ENCODE data around the gene SALL2.

SALL2 gene

DNA sequence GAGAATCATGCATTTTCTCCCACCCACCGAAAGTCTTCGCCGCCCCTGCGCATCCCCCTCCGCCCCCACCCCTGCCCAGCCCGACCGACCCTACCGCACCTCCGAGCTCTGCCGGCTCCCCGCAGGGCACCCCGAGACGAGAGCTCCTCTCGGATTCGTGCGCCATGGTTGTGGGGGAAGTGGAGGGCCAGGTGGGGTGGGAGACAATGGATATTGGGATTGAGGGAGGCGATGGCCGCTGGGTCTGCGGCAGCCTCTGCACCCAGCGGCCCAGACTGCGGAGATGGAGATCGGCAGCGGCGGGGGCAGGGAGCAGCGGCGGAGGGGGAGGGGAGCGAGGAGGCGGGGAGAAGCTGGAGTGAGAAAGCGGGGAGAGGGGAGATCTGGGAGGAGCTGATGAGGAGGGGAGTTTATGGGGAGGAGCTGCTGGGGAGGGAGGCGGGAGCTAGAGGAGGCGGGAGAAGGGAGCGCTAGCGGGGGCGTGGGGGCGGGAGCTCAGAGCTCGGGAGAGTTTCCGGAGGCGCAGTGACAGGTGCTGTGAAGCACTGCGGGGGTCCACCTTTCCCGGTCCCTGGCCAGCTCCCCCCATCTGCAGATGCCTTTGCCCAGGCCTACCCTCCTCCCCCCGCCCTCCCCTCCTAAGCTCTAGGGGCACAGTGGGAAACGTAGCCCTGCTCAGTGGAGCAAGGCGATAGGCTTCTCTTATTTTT lies at the start of gene SALL2:
Gene SALL2 (minus strand): TSS at position 385 of the 710 bp plus-strand sequence. CDS start 219 bp downstream, at position 166.
- TF ChIP-seq, protein P1, sequence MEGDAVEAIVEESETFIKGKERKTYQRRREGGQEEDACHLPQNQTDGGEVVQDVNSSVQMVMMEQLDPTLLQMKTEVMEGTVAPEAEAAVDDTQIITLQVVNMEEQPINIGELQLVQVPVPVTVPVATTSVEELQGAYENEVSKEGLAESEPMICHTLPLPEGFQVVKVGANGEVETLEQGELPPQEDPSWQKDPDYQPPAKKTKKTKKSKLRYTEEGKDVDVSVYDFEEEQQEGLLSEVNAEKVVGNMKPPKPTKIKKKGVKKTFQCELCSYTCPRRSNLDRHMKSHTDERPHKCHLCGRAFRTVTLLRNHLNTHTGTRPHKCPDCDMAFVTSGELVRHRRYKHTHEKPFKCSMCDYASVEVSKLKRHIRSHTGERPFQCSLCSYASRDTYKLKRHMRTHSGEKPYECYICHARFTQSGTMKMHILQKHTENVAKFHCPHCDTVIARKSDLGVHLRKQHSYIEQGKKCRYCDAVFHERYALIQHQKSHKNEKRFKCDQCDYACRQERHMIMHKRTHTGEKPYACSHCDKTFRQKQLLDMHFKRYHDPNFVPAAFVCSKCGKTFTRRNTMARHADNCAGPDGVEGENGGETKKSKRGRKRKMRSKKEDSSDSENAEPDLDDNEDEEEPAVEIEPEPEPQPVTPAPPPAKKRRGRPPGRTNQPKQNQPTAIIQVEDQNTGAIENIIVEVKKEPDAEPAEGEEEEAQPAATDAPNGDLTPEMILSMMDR (conservative IDR thresholded peaks at IDR 0.05; ENCODE audit: low read length), result no peak
- peak; percentile 22 for DNase-seq (ENCODE audit: low read depth)
- peak within 1 kb of the TSS; percentile 71 for H3K4me3 ChIP-seq (ENCODE audit: low read length)

DNA sequence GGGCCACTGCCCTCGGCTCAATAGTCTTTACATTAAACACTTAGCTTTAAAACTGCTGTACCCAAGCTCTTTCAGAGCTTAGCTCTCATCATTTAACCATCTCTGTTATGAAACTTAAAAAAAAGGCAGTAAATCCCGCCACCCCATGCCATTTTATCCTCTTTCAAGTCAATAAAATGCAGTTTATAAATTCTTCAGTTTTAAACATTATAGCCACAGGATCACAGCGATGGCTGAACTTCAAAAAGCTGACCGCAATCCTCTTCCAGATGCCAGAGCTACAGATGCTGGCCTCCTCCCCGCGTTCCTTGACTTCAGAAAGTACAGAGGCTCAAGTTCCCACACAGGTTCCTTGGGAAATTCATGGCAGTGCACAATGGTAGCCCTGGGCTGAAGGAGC lies 49.5 kb upstream of the SALL2 start:
- H3K4me3 ChIP-seq (ENCODE audit: low read length), result no peak overlapping the region
- DNase-seq (ENCODE audit: low read depth), result peak; percentile 15
- TF ChIP-seq, protein P1 (conservative IDR thresholded peaks at IDR 0.05; ENCODE audit: low read length), result no peak

DNA sequence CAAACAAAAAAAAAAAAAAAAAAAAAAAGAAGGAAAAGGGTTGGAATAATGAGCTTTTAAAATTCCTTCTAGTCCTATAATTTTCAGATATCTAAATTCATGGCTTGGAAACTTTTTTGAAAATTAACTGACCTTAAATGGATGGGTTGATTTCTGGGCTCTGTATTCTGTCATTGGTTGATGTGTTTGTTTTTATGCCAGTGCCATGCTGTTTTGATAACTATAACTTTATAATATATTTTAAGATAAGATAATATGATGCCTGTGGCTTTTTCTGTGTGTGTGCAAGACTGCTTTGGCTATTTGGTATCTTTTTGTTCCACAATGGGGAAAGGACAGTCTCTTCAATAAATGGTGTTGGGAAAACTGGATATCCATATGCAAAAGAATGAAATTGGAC lies 46.5 kb upstream of the SALL2 start:
- TF ChIP-seq, protein P1 (conservative IDR thresholded peaks at IDR 0.05; ENCODE audit: low read length), result no peak
- H3K4me3 ChIP-seq (ENCODE audit: low read length), result no peak overlapping the region

DNA sequence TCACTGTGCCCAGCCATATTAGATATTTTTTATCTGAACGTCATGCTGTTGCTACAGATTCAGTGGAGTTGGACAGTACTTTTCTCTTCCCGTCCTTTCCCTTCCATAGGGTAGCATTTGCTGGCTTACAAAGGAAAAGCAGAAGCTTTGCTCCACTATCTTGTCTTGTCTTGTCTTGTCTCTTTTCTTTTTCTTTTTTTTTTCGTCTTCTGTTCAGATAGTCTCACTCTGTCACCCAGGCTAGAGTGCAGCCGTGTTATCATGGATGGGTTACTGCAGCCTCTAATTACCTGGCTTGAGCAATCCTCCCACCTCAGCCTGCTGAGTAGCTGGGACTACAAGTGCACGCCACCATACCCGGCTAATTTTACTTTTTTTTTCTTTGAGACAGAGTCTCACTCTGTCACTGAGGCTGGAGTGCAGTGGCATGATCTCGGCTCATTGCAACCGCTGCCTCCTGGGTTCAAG lies 32.6 kb upstream of the SALL2 start:
- DNase-seq (ENCODE audit: low read depth), result no peak
- H3K4me3 ChIP-seq (ENCODE audit: low read length), result no peak overlapping the region
- TF ChIP-seq, protein P1 (conservative IDR thresholded peaks at IDR 0.05; ENCODE audit: low read length), result no peak

More for the DNA sequence above, 46.5 kb upstream of the SALL2 start:
- DNase-seq (ENCODE audit: low read depth), result no peak

DNA sequence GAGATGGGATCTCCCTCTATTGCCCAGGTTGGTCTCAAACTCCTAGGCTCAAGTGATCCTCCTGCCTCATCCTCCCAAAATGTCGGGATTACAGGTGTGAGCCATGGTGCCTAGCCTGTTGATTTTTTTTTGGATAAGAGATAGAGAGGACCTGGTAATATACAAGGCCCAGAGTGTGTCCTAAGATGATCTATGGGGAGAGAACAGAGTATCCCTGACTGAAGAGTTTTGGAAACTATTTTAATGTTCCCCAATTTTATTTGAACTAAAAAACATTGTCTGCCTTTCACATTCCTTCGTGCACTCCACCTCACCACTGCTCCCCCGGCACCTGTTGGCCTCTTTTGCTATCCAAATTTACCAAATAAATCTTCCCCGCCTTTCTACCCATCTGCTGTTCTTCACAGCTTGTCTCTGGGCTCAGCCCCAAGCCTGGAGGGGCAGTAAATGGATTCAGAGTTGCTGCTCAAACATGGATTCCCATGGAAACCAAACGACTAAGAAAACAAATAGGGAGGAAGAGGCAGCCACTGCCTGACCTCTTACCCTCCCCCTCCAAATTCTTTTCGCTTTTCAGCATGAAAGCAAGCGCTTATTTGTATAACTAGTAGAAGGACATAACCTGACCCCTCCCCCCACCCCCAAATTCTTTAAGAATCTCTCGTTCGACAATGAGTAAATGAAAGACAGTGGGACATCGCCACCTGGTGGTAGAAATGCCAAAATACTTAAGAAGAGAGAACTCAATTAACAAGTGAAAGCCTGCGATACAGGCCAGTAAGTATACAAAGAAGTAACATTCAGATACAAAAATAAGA lies 31.1 kb upstream of the SALL2 start:
- TF ChIP-seq, protein P1 (conservative IDR thresholded peaks at IDR 0.05; ENCODE audit: low read length), result peak; percentile 67
- peak overlapping the region; percentile 48 for H3K4me3 ChIP-seq (ENCODE audit: low read length)
- peak; percentile 85 for DNase-seq (ENCODE audit: low read depth)

DNA sequence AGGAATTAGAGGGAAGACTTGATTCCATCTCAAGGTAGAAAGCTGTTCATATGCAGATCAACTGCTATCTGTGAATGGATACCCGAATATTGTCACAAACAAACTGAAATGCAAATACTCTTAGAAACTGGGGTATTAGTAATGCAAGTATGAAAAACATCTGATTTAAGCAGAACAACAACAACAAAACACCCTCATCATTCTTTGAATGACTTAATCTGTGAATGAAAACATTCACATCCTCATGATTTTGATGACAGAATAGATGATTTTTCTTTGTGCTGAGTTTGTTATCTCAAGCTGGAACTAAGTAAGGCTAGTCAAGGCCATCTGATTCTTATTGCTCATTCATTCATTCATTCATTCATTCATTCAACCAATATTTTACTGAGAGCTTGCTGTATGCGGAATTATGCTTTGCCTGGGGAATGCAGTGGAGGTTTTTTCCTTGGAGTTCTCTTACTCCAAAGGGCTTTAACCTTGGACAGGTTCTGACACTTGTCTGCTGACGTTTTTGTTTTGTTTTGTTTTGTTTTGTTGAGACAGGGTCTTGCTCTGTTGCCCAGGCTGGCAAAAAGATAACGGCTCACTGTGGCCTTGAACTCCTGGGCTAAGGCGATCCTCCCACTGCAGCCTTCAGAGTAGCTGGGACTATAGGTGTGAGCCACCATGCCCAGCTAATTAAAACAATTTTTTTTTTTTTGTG lies 30.4 kb upstream of the SALL2 start:
- no peak overlapping the region for H3K4me3 ChIP-seq (ENCODE audit: low read length)

More for the DNA sequence above, 30.4 kb upstream of the SALL2 start:
- TF ChIP-seq, protein P1 (conservative IDR thresholded peaks at IDR 0.05; ENCODE audit: low read length), result no peak
- no peak for DNase-seq (ENCODE audit: low read depth)

Data from AG10803 (cell line).